Activated gamma-delta T cell (primary cell): Measurements from ENCODE around the gene RAB37.
A peak's percentile ranks its signal among the peaks of the same experiment; 100 is the strongest.

Experiments
- DNase-seq: peaks from one replicate; lab custom pipeline; 2025; lab: John Stamatoyannopoulos, UW

RAB37 gene

GRCh38 chr17:74728033-74728701 lies 8.9 kb upstream of the RAB37 start:
- DNase-seq = no peak

GRCh38 chr17:74728702-74729075 lies 8.4 kb upstream of the RAB37 start:
- DNase-seq = no peak

GRCh38 chr17:74729368-74729767 lies 7.7 kb upstream of the RAB37 start:
- no peak for DNase-seq

- no peak for DNase-seq
Measured at GRCh38 chr17:74729866-74730265, 7.2 kb upstream of the RAB37 start.

- DNase-seq = peak; percentile 47
Measured at GRCh38 chr17:74730491-74731346, 6.3 kb upstream of the RAB37 start.

GRCh38 chr17:74731347-74731605 lies 5.8 kb upstream of the RAB37 start:
- DNase-seq = no peak

- no peak for DNase-seq
Measured at GRCh38 chr17:74732042-74732867, 4.8 kb upstream of the RAB37 start.

- DNase-seq = no peak
Measured at GRCh38 chr17:74733365-74734122, 3.5 kb upstream of the RAB37 start.

GRCh38 chr17:74734256-74734655 lies 2.8 kb upstream of the RAB37 start:
- DNase-seq = no peak

- DNase-seq = no peak
Measured at GRCh38 chr17:74737299-74738050, 419 bp downstream of the RAB37 start.

GRCh38 chr17:74738051-74738996 lies 1.3 kb downstream of the RAB37 start:
- peak; percentile 59 for DNase-seq

- no peak for DNase-seq
Measured at GRCh38 chr17:74739227-74739831, 2.3 kb downstream of the RAB37 start.

- no peak for DNase-seq
Measured at GRCh38 chr17:74740173-74740572, 3.1 kb downstream of the RAB37 start.

- no peak for DNase-seq
Measured at GRCh38 chr17:74740641-74741387, 3.8 kb downstream of the RAB37 start.

- no peak for DNase-seq
Measured at GRCh38 chr17:74742153-74742515, 5.1 kb downstream of the RAB37 start.

GRCh38 chr17:74742978-74743545 lies 6.0 kb downstream of the RAB37 start:
- DNase-seq = no peak

GRCh38 chr17:74743755-74744154 lies 6.7 kb downstream of the RAB37 start:
- DNase-seq = no peak

GRCh38 chr17:74744349-74744713 lies 7.3 kb downstream of the RAB37 start:
- DNase-seq = no peak
